Activated T-cell treated with anti-CD3 and anti-CD28 coated beads, Interleukin-2, amount 50 U/mL, for 72 hours (primary cell): ENCODE measurements around the gene ZMYND12. TPM values are rescaled to one million over a fixed set of nuclear protein-coding genes. Genes with fewer than 3 reads are reported as not detected.

Experiments
- ATAC-seq, 2 donors: fragments of 150-1000 bp; cut with Tn5 transposase; replicated peaks in 1 of 2; 2 replicates each; pipeline ENCODE4 v1.10.0; 2021; ENCODE audit warnings: moderate library complexity in 2 of 2, mild to moderate bottlenecking in 1 of 2
- DNase-seq, 2 donors: peaks; one replicate each; pipeline ENCODE4 v3.0.0; 2021 to 2022; ENCODE audit warnings: mixed read lengths in 1 of 2
- H3K27ac Mint-ChIP-seq: one replicate; pipeline ENCODE4 v1.8.0; 2022; ENCODE audit warnings: mild to moderate bottlenecking, moderate library complexity, mixed read lengths
- H3K27me3 Mint-ChIP-seq: one replicate; pipeline ENCODE4 v1.8.0; 2022; ENCODE audit warnings: low read depth, mixed read lengths
- H3K36me3 Mint-ChIP-seq, 2 donors: one replicate each; pipeline ENCODE4 v1.8.0; 2022; ENCODE audit warnings: mixed read lengths in 2 of 2, mild to moderate bottlenecking in 1 of 2; ENCODE audit not compliant: insufficient read depth in 2 of 2
- H3K4me1 Mint-ChIP-seq: one replicate; pipeline ENCODE4 v1.8.0; 2022; ENCODE audit warnings: low read depth, mixed read lengths
- H3K4me3 Mint-ChIP-seq, 2 donors: one replicate each; pipeline ENCODE4 v1.8.0; 2022; ENCODE audit warnings: mild to moderate bottlenecking in 2 of 2, mixed read lengths in 2 of 2, moderate library complexity in 2 of 2
- H3K9me3 Mint-ChIP-seq, 2 donors: one replicate each; pipeline ENCODE4 v1.8.0; 2022; ENCODE audit warnings: mixed read lengths in 2 of 2
- total RNA-seq, 2 donors: library from RNA; stranded (reverse); gene quantifications; one replicate each; pipeline ENCODE4 v1.2.3, GENCODE V29; 2022

The ZMYND12 gene
- total RNA-seq, 2 donors from 2014 or later = 1.4 to 1.7 TPM

DNA sequence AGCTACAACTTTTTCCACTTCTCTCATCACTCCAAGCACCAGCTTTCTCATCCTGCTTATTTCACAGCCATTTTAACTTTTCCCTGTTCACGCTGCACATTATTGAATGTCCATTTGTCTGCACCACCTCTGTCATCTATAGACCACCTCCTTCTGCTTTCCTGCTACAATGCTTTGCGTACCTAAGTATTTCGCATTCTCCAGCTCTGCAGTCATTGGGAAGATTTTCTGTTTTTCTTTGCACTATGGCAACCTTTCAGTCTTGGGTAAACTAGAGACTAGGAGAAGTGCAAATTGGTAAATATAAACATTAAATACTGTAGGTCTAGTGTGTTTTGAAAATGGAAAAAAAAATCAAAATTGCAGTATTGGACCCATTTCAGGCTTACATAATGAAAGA, 8.1 kb upstream of the ZMYND12 start:
- Mint-ChIP-seq H3K27me3 (no peaks in the 10 kb centered on the region), H3K9me3 (no peaks in the 10 kb centered on the region), H3K27ac (no peak overlapping the region), H3K4me1 (peaks cover 24% of the 10 kb centered on the region), H3K4me3 (peak overlapping the region; percentile 63 to 87), H3K36me3 (peaks cover 2 to 5% of the 10 kb centered on the region in 2 donors)
- DNase-seq (no peak), ATAC-seq (no peak)

DNA sequence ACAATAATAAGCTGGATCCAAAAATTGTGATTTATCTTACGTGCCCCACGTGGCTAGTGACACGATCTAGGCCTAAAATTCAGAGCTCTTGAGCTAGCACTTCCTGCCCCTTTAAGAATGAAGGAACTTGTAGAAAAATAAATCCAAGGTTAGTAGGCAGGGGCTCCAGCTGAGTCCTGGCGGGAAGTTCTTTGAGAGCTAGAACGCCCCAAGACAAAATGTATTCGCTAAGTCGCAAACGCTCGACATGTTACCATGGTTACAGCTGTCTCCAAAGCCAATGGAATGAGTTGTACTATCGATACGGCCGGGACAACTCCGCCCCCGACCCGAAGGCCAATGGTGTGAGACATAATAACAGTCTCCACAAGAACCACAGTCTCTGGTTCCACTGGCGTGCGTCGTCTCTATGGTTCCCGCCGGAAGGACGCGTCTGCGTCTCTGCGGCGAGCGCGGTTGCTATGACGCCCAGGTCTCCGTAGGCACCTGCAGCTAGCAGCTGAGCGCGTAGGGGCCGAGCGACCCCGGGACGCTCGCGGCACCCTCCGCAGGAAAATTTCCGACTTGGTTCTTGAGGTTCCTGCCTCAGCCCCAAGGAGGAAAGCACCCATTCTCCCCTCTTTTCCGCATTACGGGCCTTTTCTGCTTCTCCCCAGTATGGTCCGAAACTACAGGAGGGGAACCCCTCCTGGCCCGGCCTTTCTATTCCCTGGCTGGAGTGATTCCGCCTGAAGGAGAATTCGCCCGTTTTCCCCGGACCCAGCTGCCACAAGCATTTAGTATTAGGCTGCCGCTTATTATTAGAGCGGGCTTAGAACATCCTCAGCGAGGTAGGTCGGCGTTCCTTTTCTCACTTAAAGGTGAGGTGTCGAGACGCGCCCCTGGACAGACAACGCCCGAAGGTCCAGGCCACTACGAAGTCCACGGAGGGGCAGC, 7.3 kb upstream of the ZMYND12 start, which contains the start of gene CCDC30:
TSS of gene CCDC30 (plus strand) at position 459 of the 936 bp plus-strand sequence. CDS start 17,266 bp downstream, outside the sequence.
- Mint-ChIP-seq H3K4me1 (peaks cover 32% of the 10 kb centered on the region), H3K36me3 (peaks cover 3 to 10% of the 10 kb centered on the region in 2 donors), H3K9me3 (no peaks in the 10 kb centered on the region), H3K4me3 (peak within 1 kb of the TSS; percentile 63 to 87), H3K27me3 (no peaks in the 10 kb centered on the region), H3K27ac (peak within 1 kb of the TSS; percentile 85)
- ATAC-seq (peak; percentile 100), DNase-seq (peak; percentile 94 to 97)

DNA sequence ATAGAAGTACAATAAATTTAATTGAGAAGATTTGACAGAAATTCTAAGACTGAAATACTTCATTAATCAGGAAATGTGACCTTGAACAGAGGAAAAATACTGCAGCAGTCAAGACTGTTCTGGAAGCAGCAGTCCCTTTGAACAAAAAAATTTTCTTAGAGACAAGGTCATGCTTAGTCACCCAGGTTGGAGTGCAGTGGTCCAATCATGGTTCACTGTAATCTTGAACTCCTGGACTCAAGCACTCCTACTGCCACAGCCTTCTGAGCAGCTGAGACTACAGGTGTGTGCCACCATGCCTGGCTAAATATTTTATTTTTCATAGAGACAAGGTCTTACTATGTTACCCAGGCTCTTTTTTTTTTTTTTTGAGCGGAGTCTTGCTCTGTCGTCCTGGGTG, 5.4 kb upstream of the ZMYND12 start:
- Mint-ChIP-seq H3K36me3 (peaks cover 10 to 17% of the 10 kb centered on the region in 2 donors), H3K27ac (no peak overlapping the region), H3K9me3 (no peaks in the 10 kb centered on the region)

DNA sequence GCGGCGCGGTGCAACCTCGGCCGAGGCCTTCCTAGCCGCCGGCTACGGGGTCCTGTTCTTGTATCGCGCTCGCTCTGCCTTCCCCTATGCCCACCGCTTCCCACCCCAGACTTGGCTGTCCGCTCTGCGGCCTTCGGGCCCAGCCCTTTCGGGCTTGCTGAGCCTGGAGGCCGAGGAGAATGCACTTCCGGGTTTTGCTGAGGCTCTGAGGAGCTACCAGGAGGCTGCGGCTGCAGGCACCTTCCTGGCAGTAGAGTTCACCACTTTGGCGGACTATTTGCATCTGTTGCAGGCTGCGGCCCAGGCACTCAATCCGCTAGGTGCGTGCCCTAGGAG, 900 bp upstream of the ZMYND12 start:
- Mint-ChIP-seq H3K36me3 (peaks cover 12 to 17% of the 10 kb centered on the region in 2 donors), H3K9me3 (no peaks in the 10 kb centered on the region), H3K27ac (peak overlapping the region; percentile 97), H3K4me1 (peaks cover 30% of the 10 kb centered on the region), H3K27me3 (no peaks in the 10 kb centered on the region), H3K4me3 (peak overlapping the region; percentile 83 to 86)
- DNase-seq (peak; percentile 63 to 67), ATAC-seq (peak; percentile 58 to 71)

More for the DNA sequence above, 5.4 kb upstream of the ZMYND12 start:
- H3K27me3 Mint-ChIP-seq = no peaks in the 10 kb centered on the region
- H3K4me3 Mint-ChIP-seq = no peak overlapping the region
- peaks cover 43% of the 10 kb centered on the region for H3K4me1 Mint-ChIP-seq
- ATAC-seq (no peak), DNase-seq (no peak)

DNA sequence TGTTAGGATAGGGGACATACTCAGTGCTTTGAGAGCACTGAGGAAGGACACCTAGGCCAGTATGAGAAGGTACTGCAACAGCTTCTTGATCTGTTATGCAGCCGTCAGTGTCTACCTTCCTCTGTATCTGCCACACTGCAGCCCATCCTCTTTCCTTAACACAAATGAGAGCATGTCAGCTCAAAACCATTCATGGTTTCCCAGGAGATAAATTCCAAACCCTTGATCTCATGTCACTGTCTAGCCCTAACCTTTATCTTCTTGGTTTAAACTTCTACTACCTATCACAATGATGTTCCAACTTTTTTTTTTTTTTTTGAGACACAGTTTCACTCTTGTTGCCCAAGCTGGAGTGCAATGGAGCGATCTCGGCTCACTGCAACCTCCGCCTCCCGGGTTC, 1.4 kb downstream of the ZMYND12 start:
- Mint-ChIP-seq H3K4me3 (no peak overlapping the region), H3K27me3 (no peaks in the 10 kb centered on the region)
- ATAC-seq = no peak

DNA sequence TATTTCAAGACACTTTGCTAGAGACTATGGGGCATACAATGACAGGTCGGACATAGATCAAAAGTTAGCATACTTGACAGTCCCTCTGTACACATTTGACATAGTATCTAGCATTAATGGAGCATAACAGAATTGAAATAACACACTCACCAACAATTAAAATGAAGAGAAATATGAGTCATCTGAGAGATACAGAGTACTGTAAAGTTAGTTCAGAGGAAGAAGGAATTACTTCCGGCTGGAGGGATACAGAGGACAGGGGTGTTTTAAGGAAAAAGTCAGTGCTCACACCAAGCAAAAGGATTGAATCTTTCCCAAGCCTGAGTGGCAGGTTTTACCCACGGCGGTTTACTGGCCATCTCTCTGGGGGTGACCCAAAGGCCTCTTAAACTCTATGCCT, 2.4 kb downstream of the ZMYND12 start:
- Mint-ChIP-seq H3K9me3 (no peaks in the 10 kb centered on the region), H3K36me3 (peaks cover 9 to 10% of the 10 kb centered on the region in 2 donors), H3K4me1 (peaks cover 30% of the 10 kb centered on the region), H3K27me3 (no peaks in the 10 kb centered on the region), H3K4me3 (no peak overlapping the region), H3K27ac (no peak overlapping the region)
- ATAC-seq (no peak), DNase-seq (no peak)

More for the DNA sequence above, 1.4 kb downstream of the ZMYND12 start:
- DNase-seq = no peak
- no peak overlapping the region for H3K27ac Mint-ChIP-seq
- H3K4me1 Mint-ChIP-seq = peaks cover 36% of the 10 kb centered on the region
- peaks cover 9 to 13% of the 10 kb centered on the region in 2 donors for H3K36me3 Mint-ChIP-seq
- no peaks in the 10 kb centered on the region for H3K9me3 Mint-ChIP-seq

DNA sequence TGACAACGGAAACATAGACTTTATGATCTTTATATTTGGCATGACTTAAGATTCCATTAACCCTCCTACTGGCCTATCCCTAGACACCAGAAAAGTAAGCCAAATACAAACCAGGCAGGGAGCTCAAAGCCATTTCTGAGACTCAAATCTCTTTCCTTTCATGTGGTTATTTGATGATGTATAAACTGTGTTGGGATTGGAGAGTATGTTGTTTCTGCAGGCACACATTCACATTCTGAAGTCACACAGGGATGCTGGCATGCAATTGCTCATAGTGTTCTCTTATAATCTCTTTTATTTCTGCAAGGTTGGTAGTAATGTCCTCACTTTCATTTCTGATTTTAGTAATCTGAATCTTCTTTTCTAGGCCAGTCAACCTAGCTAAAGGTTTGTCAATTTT, 5.8 kb downstream of the ZMYND12 start:
- DNase-seq = peak; percentile 6 to 10
- H3K4me3 Mint-ChIP-seq = no peak overlapping the region
- H3K27me3 Mint-ChIP-seq = no peaks in the 10 kb centered on the region
- peak; percentile 83 to 93 for ATAC-seq
- H3K36me3 Mint-ChIP-seq = no peaks in the 10 kb centered on the region
- no peaks in the 10 kb centered on the region for H3K9me3 Mint-ChIP-seq
- peaks cover 8% of the 10 kb centered on the region for H3K4me1 Mint-ChIP-seq
- no peak overlapping the region for H3K27ac Mint-ChIP-seq

DNA sequence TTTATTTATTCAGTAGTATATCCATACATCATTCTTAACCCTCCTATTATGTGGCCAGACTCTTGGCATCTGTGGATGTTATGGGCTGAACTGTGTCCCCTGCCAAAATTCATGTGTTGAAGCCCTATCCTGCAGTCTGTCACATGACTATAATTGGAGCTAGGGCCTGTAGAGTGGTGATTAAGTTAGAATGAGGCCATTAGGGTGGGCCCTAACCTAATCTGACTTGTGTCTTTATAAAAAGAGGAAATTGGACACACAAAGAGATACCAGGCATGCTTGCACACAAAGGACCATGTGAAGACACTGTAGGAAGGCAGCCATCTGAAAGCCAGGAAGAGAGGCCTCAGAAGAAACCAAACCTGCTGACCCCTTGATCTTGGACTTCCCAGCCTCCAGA, 6.6 kb downstream of the ZMYND12 start:
- no peaks in the 10 kb centered on the region for H3K27me3 Mint-ChIP-seq
- no peaks in the 10 kb centered on the region for H3K9me3 Mint-ChIP-seq
- H3K27ac Mint-ChIP-seq = no peak overlapping the region
- H3K4me1 Mint-ChIP-seq = peaks cover 8% of the 10 kb centered on the region
- no peaks in the 10 kb centered on the region for H3K36me3 Mint-ChIP-seq
- ATAC-seq (no peak), DNase-seq (no peak)
- no peak overlapping the region for H3K4me3 Mint-ChIP-seq

DNA sequence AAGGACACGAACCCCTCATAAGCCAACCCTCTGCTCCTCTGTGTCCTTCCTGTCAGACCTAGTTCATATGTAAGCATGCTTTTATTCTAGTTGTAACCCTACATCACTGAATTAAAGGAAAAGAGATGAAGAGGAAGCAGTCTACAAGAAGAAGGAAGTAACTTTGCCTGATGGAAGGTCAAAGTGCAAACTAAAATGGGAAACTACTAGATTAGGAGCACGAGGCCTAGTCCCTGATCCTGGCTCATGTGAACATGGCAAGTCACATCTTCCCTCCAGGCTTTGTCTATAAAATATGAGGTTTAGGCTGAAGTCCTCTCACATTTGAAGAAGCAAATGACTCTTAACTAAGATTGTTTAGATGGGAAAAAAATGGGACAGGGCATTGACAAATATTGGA, 13.2 kb downstream of the ZMYND12 start:
- Mint-ChIP-seq H3K9me3 (no peaks in the 10 kb centered on the region), H3K27me3 (no peaks in the 10 kb centered on the region), H3K27ac (no peak overlapping the region), H3K4me1 (no peaks in the 10 kb centered on the region), H3K36me3 (no peaks in the 10 kb centered on the region), H3K4me3 (no peak overlapping the region)
- DNase-seq = no peak
- ATAC-seq = no peak

DNA sequence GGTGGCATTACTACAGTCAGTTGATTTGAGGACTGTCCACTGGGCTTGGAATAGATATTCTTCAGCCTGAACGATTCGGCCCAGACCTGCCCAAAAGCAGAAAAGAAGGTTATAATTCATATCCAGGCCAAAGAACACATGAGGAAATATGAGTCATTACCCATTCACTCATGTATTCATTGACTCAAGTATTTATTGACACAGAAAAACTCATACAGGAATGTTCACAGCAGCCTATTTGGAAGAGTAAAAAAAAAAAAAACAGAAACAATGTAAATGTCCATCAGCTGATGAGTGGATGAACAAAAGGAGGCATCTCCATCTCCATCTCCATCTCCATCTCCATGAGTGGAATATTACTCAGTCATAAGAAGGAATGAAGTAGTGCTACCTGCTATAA, 15.9 kb downstream of the ZMYND12 start:
- Mint-ChIP-seq H3K9me3 (no peaks in the 10 kb centered on the region), H3K27ac (no peak overlapping the region), H3K4me1 (no peaks in the 10 kb centered on the region), H3K27me3 (no peaks in the 10 kb centered on the region), H3K4me3 (no peak overlapping the region), H3K36me3 (no peaks in the 10 kb centered on the region)
- DNase-seq (no peak), ATAC-seq (no peak)

DNA sequence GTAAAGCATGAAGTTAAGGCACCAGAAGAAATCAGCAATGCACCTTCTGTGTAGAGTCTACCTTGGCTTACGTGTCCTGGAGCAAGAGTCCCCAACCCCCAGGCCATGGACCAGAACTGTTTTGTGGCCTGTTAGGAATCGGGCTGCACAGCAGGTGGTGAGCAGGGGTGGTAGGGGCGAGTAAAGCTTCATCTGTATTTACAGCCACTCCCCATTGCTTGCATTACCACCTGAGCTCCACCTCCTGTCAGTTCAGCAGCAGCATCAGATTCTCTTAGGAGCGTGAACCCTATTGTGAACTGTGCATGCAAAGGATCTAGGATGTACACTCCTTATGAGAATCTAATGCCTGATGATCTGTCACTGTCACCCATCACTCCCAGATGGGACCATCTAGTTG, 21.5 kb downstream of the ZMYND12 start:
- no peaks in the 10 kb centered on the region for H3K4me1 Mint-ChIP-seq
- H3K27ac Mint-ChIP-seq = no peak overlapping the region
- DNase-seq = no peak
- no peak overlapping the region for H3K4me3 Mint-ChIP-seq
- H3K27me3 Mint-ChIP-seq = no peaks in the 10 kb centered on the region
- H3K9me3 Mint-ChIP-seq = no peaks in the 10 kb centered on the region
- H3K36me3 Mint-ChIP-seq = no peaks in the 10 kb centered on the region
- no peak for ATAC-seq

DNA sequence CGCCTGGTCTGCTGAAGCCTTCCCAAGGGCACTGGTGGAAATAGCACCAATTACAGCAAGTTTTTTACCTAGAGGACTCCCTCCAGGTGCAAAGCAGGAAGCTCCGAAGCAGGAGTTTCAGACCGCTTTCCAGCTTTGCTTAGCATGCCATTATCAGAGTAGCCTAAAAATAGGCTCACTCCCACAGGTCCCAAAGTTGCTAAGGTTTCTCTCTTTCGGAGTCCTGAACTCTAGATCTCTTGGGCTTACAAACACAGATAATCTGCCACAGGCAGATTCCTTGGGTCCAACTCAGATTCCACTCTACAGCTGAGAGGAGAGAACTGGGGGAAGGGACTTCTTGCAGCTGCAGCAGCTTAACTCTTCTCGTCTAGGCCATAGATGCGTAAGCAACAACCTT, 22.5 kb downstream of the ZMYND12 start:
- Mint-ChIP-seq H3K27me3 (no peaks in the 10 kb centered on the region), H3K36me3 (no peaks in the 10 kb centered on the region), H3K4me3 (no peak overlapping the region), H3K4me1 (no peaks in the 10 kb centered on the region), H3K27ac (no peak overlapping the region), H3K9me3 (no peaks in the 10 kb centered on the region)
- DNase-seq (no peak), ATAC-seq (no peak)

DNA sequence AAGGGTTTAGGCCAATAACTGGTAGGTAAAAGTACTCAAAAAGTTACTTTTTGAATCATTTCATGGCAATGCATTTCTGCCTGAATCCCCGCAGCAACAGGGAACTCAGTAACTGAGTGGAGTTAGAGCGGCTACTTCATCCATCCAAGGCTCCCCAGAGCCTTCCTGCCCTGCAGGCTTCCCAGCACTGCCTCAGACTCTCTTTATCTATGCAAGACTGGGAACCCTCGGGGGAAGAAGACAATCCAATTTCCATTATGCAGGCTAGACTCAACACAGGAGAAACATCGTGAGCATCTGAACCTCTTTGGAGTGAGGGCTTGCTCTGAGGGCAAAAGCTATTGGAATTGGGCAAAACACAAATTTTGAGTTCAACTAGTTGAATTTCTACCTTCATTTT, 23.1 kb downstream of the ZMYND12 start:
- ATAC-seq = no peak
- DNase-seq = no peak
- no peaks in the 10 kb centered on the region for H3K4me1 Mint-ChIP-seq
- H3K27me3 Mint-ChIP-seq = no peaks in the 10 kb centered on the region
- no peak overlapping the region for H3K4me3 Mint-ChIP-seq
- H3K36me3 Mint-ChIP-seq = no peaks in the 10 kb centered on the region
- no peaks in the 10 kb centered on the region for H3K9me3 Mint-ChIP-seq
- H3K27ac Mint-ChIP-seq = no peak overlapping the region

DNA sequence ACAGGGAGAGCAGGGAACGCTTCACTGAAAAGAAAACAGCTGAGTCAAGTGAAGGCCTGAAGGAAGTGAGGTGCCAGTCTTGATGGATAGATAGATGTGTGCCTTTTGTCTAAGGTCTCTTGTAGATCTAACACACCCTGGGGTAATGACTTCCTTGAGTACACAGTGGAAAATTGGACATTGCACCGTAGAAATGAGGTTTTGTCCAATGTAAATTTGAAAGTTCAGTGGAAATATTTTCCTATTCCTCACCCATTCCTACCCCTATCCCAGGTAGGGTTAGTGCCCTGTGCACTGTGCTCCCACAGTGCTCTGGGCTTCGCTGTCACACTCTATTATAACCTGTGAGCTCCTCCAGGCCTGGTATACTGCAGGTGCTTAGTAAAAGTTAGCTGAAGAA, 24.3 kb downstream of the ZMYND12 start:
- Mint-ChIP-seq H3K36me3 (no peaks in the 10 kb centered on the region), H3K4me3 (no peak overlapping the region), H3K9me3 (no peaks in the 10 kb centered on the region), H3K27me3 (no peaks in the 10 kb centered on the region), H3K4me1 (no peaks in the 10 kb centered on the region), H3K27ac (no peak overlapping the region)
- ATAC-seq = no peak
- DNase-seq = no peak
